GM18498 (cell line): Measurements from ENCODE around the gene ENPP6.

Experiments used
- ATAC-seq: cut with Tn5 transposase; IDR thresholded peaks from one replicate; pipeline ENCODE4 v1.9.1; 2021; ENCODE audit warnings: mild to moderate bottlenecking, moderate library complexity; ENCODE audit not compliant: unreplicated experiment

The ENPP6 gene

DNA sequence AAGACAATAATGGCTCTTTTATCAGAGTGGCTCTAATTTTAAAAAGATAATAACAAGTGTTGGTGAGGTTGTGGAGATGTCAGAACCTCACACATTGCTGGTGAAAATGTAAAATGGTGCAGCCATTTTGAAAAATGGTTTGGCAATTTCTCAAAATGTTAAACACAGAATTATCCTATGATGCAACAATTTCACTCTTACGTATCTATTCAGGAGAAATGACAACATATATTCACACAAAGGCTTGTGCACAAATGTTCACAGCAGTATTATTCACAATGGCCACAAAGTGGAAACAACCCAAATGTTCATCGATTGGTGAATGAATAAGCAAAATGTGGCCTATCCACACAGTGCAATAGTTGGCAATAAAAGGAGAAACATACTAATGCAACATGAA is 24.7 kb downstream of the ENPP6 start:
- no peak for ATAC-seq

DNA sequence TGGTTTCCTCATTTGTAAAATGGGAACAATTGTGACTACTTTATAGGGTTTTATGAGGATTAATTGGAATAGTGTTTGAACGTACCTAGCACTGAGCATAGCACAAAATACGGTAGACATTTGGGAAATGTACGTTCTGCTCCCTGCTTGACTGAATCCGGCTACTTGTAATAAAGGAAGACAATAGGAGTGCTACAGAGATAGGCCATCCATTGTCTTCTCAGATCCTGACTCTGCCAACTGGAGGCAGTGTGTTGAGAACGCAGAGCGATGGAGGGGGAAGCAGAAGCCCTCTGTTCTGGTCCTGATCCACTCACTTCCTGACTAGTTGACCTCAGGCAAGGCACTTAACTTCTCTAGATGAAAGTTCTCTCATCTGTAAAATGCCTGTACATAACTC is 26.4 kb downstream of the ENPP6 start:
- ATAC-seq: no peak

DNA sequence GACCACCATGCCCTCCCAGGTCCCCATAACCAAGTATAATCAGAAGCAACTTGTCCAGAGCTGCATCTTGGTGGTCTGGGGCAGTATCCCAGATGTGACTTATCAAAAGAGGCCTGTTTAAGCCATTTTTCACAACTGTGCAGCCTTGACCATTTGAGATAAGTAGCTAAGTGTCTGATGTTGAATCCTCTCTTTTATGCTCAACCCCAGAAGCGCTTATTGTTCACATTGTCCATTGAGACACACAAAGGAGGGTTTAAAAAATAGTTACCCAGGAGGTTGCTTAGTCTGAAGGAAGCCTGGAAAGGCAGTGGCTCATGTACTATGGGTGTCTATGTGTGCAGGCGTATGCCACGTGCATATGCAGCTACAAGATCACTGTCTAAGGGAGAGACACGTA is 27.0 kb downstream of the ENPP6 start:
- no peak for ATAC-seq

DNA sequence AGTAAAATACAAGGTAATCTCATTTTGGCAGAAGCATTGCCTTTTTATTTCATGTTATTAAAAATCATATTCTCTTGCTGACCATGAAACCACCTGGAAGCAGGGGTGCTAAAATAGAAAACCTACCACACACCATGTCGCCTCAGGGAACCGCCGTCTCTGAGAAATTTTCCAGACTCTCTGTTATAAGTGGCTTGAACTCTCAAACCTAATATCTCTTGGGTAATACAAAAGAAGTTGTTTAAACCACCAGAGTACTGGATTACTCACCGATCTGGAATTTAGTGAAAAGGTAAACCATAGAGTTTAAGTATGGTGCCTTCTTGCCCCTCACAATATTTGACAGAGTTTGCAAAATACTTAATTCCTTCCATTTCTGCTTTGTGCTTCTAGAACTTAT is 27.7 kb downstream of the ENPP6 start:
- ATAC-seq: no peak

DNA sequence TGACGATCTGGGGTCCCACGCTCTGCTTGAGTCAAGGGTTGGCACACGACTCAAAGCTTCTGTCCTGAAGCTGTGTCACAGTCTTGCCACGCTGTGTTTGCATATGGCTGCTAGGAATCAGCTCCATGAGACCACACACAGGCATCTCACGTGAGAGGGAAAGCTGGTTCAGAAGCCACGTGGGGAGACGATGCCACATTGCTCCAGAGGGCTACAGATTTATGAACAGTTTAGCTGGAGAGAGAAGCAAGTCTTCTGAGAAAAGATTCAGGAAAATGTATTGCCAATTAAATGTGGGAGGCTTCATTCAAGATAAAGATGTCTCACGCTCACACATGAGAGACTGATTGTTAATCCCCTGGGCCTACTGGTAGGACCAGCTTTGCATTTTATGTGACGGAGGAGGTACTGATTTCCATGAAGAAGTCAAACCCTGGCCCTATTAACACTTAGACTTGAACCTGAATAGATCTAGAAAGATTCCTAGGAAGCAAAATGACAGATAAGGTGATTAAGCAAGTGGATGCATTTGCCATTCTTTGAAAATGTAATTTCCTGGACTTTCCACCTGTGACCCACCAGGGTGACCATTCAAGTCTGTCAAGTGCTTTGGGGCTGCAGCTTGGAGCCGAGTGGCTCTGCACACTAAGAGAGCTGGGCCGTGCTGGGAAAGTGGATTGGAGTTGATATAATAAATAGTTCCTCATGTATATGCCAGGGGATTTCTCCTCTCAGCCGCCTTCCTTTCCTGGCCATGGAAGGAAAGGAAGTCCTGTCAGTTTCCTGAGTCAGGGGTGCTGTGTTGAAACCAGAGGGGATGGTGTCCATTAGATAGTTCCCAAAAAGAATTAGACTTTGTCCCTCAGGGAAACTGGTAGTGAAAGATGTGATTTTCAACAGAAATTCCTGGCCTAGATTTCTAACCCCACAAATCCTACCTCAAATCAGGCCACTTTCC is 29.0 kb downstream of the ENPP6 start:
- ATAC-seq: no peak

DNA sequence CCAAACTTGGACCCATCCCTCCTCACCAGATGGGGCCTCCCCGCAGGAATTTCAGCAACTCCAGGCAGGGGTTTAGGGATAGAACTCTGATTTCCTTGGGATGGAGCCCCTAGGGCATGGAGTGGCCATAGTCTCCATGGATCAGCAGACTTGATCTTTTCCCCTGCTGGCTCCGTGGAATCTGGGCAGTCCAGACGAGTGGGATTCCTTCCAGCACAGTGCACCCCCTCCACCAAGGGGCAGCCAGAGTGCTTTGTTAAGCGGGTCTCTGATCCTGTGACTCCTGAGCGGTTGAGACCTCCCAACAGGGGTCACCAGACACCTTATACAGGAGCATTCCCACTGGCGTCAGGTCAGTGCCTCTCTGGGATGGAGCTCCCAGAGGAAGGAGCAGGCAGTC is 40.4 kb downstream of the ENPP6 start:
- no peak for ATAC-seq

DNA sequence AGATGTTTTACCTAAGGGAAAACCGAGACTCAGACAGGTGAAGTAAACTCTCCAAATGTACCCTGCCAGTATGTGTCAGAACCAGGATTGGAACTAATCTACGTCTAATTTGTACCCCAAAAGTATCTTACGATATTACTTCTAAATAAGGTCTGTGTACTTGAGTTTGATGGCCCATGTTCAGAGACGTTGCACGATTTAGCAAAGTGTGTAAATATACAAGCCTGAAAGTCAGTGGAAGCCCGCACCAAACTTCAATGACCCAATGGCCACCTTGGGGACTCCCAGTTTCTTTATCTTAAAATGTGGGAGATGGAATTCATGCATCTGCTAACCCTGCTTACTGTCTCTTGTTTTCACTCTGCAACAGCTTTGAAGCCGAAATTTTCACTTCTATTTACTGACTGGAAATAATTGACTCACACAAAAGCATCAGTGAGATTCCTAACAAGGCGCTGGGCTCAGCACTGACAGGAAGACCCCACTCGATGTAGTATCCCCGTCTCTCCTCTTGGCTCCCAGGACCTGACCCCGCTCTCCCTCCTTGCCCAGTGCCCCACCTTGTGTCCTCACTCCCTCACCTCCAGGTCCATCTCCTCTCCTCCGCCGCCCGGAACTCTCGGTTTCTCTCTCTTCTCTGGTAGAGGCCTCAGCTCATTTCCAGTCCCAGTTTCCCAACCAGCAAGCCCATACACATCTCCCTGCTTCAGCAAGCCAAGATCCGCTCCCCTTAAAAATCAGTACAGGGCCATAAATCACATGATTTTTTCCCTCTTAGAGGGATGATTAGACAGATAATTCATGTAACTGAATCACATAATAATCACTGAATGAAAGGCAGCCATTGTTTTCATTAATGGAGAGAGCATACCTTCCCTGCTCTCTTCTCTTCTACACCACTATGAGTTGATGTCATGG is 42.8 kb downstream of the ENPP6 start:
- no peak for ATAC-seq

DNA sequence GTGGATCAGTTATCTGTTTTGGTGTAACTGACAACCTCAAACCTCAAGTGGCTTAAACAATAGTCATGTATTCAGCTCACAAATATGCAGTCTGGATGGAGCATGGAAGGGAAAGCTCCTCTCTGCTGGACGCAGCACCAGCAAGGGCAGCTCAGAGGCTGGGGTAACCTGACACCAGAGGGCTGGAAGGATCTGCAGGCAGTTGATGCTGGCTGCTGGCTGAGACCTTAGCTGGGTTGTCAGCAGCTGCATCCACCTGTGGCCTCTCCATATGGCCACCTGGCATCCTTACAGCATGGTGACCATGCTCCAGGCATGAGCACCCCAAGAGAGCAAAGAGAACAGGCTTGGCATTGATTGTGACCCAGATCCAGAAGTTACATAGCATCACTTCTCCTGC is 46.7 kb downstream of the ENPP6 start:
- no peak for ATAC-seq

DNA sequence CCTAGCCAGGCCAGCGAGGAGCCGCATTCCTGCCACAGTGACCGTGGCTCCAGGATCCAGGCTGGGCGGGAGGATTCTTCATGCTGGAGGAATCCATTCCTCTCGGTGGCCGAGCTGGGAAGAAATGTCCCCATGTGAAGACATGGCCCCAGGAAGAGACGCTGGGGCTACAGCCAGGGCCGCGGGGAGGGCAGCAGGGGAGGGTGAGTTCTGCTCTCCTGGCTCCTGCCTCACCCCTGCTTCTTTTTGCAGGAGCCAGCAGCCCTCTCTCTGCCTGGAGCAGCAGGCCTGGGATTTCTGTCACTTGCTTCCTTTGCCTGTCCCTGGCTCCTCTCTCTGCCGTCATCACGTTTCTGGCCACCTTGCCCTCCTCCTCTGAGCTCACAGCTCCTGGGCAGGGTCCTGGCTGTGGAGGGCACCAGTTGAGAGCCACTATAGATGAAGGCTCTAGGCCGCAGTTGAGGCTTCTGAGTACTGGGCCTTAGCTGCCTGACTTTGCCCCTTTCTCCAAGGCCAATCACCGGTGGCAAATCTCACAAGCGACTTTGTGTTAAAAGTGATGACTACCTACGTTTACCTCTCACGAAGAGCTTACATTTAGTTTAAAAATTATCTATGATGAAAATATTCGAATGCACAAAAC is 48.3 kb downstream of the ENPP6 start:
- ATAC-seq: no peak

DNA sequence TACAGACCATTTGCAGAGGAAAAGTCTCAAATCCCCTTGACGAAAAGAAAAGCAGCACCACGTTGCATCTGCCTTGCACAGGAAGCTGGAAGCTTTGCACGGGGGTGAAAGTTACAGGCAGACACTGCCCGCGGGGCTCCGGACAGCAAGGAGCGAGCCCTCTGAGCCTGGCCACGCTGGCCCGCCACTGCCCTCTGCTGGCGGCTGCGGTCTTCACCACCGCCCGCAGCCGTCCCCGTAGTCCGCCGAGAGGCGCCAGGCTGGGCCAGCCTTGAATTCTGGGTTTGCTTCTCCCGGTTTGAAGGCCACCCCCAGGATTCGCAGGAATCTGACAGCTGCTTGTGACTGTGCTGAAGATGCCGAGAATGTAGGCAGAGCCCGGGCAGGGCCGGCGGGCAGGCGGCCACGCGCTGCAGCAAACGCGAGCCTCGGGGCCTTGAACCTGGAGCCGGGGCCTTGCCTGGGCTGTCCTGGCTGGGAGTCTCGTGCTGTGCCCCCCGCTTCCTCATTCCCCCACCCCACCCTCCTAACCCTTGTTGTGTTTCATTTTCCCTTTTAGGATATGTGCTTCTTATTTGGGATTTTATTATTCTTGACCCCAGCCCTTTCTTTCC is 49.2 kb downstream of the ENPP6 start:
- ATAC-seq: peak; percentile 85

DNA sequence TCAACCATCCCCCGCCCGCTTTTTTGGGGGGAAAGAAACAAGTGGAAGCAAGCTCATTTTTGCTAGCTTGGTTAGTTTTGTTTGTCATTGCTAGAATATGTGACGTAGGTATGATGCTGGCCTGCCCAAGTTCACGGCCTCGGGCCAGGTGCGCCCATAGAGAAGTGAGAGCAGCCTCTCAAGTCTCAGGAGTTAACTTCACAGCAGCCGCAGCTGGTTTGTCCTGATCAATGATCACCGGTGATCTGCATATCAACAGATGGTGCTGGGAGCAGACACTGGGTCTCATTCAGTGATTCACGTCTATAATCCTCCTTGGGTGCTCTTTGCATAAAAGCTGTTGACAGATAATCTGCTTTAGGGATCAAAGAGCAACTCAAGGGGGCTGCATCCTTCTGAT is 50.1 kb downstream of the ENPP6 start:
- peak; percentile 82 for ATAC-seq

DNA sequence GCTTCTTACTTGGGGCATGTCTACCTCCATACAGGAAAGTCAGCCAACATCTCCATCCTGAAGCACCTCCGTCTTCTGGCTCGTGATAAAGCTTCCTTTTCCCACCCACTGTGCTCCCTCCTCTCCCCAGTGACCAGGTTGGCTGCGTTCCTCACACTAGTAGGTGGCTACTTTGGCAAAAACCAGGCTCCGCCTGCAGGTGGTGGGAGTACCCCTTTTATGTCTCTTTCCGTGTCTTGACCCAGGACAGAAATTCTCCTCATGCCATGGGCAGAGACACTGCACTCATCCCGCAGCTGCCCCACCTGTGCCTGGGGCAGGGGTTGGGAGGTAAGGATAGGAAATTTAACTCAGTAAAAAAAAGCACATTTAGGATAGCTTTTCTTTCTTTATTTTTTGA is 50.9 kb downstream of the ENPP6 start:
- ATAC-seq: no peak

DNA sequence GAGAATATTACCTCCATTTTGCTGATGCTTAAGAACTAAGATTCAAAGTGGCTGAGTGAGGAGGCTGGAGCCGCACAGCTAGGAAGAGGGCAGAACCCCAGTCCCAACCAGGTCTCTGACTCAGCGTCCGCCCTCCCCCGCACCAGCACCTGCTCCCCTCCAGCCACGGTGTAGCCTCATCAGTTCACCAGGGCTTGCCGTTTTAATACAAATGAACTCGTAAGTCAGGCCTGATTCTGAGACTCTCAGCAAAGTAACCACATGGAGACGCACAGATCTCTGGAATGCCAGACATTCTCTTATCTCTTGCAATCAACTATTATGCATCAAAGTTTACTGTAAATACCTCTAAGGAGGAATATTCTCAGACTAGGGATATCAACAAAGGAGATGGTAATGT is 52.4 kb downstream of the ENPP6 start:
- no peak for ATAC-seq

DNA sequence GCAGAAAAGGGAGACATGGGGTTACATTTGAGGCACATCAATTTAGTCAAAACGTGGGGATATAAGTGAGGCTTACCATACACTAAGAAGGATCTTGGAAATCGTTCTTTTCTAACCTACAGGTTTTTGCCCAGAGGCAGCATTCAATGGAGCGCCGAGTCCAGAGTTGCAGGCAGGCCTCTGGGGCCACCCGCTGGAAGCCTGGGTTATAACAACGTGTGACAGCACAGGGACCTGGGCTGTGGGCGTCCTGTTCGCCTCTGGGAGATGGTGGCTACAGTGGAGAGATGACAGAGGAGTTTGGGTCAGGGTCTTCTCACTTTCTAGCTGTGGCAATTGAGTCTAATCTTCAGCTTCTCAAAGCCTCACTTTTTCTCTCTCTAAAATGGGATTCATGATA is 53.9 kb downstream of the ENPP6 start:
- no peak for ATAC-seq

DNA sequence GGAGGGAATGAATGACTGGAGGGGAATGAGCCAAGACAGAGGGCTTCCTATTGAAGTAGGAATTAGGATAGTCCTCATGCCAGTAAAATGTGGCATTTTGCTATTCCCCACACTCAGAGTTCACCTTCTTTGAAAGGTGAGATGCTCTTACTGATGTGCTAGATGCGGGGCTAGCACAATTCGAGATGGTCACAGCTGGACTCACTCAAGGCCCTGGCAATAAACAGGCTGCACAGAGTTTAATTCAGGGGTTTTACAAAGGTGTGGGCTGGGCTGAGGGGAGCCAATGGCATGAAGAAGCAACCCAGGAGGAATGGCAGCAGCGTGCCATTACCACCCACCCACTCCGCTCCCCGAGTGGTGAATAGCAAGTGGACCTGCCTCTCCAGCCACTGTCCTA is 55.1 kb downstream of the ENPP6 start:
- ATAC-seq: no peak

DNA sequence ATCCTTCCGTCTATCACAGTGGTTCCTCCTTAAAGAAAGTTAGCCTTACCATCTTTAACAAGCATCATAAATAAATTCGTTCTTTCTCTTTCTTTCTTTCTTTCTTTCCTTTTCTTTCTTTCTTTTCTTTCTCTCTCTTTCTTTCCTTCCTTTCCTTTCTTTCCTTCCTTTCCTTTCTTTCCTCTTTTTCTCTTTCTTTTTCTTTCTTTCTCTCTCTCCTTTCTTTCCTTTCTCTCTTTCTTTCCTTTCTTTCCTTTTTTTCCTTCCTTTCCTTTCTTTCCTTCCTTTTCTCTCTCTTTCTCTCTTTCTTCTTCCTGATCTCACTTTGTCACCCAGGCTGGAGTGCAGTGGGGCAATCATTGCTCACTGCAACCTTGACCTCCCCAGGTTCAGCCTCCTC is 60.4 kb downstream of the ENPP6 start:
- ATAC-seq: no peak

DNA sequence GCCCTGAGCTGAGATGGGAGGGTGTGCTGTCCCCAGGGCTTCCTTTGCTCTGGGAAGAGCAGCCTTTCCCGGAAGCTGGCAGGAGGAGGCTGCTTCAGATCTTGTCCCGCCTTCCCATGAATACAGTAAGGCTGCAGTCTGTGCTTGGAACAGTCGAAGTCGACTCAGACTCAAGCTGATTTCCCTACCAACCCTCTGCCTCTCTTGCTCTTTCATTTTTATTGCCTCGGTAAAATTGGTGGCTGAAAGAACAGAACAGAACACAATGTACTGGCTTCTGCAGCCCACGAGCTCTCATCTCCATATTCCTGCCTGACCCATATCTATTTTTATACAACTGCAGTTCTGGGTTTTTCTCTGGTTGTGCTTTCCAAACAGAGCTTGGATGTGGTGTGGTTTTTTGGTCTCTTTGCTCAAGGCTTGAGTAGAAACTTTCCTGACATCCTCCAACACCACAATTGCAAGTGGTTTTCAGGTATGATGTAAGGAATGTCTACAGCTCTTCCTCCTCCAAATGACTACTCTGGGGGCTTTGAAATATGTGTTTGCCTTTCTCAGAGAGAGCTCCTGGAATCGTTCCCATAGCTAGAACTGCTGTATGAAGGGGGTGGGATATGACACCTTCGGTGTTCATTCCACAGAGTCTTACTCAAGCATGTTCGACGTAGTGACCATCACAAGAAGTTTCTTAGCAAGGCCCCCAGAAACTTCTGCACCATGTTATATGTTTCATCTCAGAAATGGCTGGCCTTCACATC is 61.3 kb downstream of the ENPP6 start:
- ATAC-seq: no peak

DNA sequence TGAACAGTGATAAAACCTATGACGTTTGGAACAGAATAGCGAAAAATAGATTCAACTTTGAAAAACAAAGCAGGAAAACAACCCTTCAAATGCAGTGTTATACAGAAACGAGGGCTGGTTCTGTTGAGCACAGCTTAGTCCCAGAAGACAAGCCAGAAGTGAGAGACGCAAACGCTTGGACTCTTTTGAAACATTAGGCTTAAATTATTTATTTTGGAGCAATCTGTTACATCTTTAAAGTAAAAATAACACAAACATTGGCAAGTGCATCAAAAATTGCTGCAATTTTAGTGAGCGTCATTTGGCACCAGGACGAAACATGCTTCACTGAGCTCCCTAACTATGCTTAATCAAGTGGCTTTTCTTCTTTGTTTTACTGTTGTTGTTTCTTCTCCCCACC is 63.5 kb downstream of the ENPP6 start:
- no peak for ATAC-seq

DNA sequence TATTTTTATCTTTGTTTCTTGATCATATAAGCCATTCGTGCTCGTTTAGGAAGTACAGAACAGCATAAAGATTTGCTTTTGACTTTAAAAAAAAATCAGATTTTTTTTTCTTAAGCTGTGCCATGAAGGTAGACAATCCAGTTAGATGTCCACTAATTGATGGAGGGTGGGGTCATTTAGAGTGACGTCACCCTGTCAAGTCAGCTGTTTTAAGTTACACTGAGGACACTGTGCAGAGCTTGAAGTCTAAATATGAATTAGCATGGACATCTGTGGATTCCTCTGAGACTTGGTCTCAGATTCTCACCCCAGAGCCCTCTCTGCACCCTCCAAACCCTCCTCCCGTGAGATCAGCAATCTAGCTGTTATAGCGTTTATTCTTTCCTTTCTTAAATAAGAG is 63.9 kb downstream of the ENPP6 start:
- no peak for ATAC-seq

DNA sequence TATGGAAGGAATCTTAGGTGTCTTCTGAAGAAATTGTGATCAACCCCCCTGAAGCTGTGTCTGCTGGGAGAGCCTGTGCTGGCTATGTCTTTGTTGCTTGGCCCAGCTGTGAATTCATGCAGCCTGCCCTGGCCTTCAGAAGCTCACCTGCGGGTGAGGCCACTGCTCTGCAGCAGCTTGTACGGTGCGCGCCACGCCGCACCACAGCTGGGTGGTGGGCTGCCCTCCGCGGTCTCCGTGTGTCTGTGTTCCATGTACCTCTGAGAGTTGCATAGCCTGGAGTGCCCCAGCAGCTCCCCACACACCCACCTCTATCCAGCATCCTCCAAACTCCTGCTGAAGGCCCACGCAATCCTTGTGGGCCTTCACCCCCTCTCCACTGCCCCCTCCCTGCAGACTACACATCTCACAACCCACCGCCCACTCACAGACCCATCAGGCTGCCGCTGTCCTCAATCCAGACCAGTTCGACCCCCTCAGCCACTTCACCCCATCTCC is 65.6 kb downstream of the ENPP6 start:
- no peak for ATAC-seq
